Left cardiac atrium (tissue), 4 donors: Measurements from ENCODE around the gene COL5A1. TPM values are rescaled to one million over a fixed set of nuclear protein-coding genes. Genes with fewer than 3 reads are reported as not detected.
"Not testable (repeated sequence)": the region's sequence is repeated elsewhere in the genome, so short reads cannot be mapped to it uniquely, and the experiment has no call there.

Experiments
- ATAC-seq, 2 donors: fragments of 200-7000 bp; cut with Tn5 transposase; one replicate each; pipeline ENCODE4 v1.9.1; 2020; ENCODE audit warnings: mild to moderate bottlenecking in 2 of 2, moderate library complexity in 2 of 2
- DNase-seq: peaks from one replicate; pipeline ENCODE4 v3.0.0-alpha.2; 2020
- intact Hi-C, 2 donors: fragments of 100-400 bp; cut with DNase I; formaldehyde crosslinking; loops; one replicate each; pipeline versions ENCODE4 v1.14.1 to v1.15.1; 2022 to 2023
- total RNA-seq, 2 donors: library from RNA; stranded (reverse); fragmentation: NEBNext Ultra II Directional; extraction: Animal tissue kit (Norgen Biotek cat#: 25700); gene quantifications; one replicate each; pipeline ENCODE4 v1.2.1, GENCODE V29; 2021
- donor health status: DM: no; HTN: yes; CAD: no.
- donor health status: DM: no; HTN: yes; CAD: no; lungs with severe emphysema.
- donor health status: DM: yes; HTN: yes; CAD: no.
- donor health status: Dilated cardiomyopathy.

The COL5A1 gene
- total RNA-seq, 2 donors from 2014 or later, result 29.8 to 35.2 TPM

DNA sequence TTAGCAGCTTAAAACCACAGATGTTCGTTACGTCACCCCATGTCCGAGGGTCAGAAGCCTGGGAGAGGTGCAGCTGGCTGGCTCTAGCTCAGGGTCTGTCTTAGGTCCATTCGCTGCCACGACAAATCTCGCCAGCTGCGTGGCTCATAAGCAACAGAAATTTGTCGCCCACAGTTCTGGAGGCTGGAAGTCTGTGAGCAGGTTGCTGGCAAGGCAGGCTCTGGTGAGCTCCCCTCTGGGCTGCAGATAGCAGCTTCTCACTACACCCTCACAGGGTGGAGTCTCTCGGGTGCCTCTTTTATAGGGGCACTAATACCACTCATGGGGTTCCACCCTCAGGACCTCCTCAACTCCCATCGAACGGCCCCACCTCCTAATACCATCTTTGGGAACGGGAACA lies 198.9 kb downstream of the COL5A1 start:
- DNase-seq (no peak), ATAC-seq (no peak)
- intact Hi-C loops, result no loop called here

DNA sequence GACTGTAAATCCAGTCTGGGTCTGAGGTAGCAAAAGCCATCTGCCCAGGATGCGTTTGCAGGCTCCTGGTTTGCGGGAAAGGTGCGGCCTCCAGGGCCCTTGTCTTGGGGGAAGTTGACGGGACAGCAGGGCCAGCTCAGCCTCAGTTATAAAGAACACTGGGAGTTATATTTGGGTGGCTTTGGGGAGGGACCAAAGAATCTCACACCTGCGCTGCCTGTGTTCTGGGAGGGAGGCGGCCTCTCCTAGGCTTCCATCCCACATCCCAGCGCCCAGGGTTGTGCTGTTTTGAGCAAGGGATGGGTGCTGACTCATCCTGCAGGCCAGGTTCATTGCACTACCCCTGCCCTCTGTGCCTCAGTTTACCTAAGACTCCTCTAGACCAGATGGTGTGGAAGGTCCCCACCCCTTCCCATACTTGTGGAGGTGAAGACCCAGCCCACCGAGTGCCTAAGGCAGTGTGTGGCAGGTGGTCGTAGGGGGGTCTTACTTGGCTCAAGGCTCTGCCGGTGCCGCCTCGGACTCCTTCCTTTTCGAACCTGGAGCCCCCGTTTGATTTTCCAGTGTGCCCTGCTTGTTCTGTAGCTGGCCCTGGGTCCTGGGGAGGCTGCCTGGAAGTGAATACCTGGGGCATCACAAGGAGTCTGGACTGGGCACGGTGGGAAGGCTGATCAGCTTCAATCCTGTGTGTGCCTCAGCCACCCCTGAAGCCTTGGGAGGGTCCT lies 199.7 kb downstream of the COL5A1 start:
- intact Hi-C loops, result no loop called here
- DNase-seq (no peak), ATAC-seq (no peak)

DNA sequence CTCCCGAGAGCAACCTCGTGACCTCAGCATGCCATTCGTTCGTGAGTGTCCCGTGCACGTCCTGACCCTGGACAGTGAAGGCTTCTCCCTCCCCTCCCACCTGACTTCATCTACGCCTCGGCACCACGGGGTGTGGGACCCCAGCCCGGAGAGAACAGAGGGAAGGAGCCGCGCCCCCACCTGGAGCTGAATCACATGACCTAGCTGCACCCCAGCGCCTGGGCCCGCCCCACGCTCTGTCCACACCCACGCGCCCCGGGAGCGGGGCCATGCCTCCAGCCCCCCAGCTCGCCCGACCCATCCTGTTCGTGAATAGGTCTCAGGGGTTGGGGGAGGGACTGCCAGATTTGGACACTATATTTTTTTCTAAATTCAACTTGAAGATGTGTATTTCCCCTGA lies 200.7 kb downstream of the COL5A1 start:
- DNase-seq, result no peak
- no peak for ATAC-seq
- intact Hi-C loops, result no loop called here

- ATAC-seq, result no peak
- no peak for DNase-seq
- intact Hi-C loops, result no loop called here
Observed at GRCh38 chr9:134843740-134844139, 202.1 kb downstream of the COL5A1 start.

DNA sequence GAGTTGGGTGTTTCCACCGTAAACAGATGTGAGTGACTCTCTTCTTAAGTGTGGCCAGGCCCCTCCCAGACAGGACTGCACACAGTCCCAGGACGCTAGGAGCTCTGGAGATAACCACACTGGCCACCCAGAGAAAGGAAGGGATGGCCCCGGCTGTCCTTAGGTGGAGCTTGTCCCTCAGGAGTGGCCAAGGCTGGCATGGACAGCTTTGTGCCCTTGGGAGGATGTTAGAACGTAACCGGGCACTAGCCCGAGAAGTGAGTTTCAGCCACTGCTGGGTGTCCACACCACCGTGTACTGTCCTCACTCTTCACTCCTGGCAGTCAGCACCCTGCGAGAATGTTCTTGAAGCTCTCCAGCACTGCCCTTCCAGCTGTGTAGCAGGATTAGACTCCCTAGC lies 203.2 kb downstream of the COL5A1 start:
- DNase-seq, result no peak
- intact Hi-C loops, result no loop called here
- ATAC-seq, result no peak

GRCh38 chr9:134846187-134846586 lies 204.6 kb downstream of the COL5A1 start:
- ATAC-seq (no peak), DNase-seq (no peak)
- intact Hi-C loops, result no loop called here

DNA sequence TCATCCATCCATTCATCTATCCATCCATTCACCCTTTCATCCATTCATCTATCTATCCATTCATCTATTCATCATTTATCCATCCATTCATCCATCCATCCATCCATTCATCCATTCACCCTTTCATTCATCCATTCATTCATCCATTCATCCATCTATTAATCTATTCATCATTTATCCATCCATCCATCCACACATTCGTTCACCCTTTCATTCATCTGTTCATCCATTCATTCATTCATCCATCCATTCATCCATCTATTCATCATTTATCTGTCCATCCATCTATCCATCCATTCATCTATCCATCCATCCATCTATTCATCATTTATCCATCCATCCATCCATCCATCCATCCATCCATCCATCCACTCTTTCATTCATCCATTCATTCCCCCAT lies 205.1 kb downstream of the COL5A1 start:
- intact Hi-C loops, result no loop called here
- DNase-seq (no peak), ATAC-seq (no peak)

- ATAC-seq, result peak in 1 of 2 donors; percentile 4
- intact Hi-C loops, result no loop called here
- DNase-seq, result no peak
Observed at GRCh38 chr9:134847138-134847537, 205.5 kb downstream of the COL5A1 start.

- intact Hi-C loops, result no loop called here
- peak in 1 of 2 donors; percentile 39 for ATAC-seq
- peak; percentile 17 for DNase-seq
Observed at GRCh38 chr9:134847752-134848432, 206.3 kb downstream of the COL5A1 start.

- ATAC-seq (no peak), DNase-seq (no peak)
- intact Hi-C loops, result no loop called here
Observed at GRCh38 chr9:134848504-134848903, 206.9 kb downstream of the COL5A1 start.

DNA sequence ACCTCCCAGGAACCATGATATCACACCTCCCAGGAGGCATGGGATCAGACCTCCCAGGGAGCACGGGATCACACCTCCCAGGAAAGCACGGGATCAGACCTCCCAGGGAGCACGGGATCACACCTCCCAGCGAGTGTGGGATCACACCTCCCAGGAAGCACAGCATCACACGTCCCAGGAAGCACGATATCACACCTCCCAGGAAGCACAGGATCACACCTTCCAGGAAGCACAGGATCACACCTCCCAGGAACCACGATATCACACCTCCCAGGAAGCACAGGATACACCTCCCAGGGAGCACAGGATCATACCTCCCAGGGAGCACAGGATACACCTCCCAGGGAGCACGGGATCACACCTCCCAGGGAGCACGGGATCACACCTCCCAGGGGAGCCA lies 209.0 kb downstream of the COL5A1 start:
- no peak for DNase-seq
- no peak for ATAC-seq
- intact Hi-C loops, result no loop called here

- DNase-seq, result no peak
- no peak for ATAC-seq
- intact Hi-C loops, result no loop called here
Observed at GRCh38 chr9:134851020-134851419, 209.4 kb downstream of the COL5A1 start.

DNA sequence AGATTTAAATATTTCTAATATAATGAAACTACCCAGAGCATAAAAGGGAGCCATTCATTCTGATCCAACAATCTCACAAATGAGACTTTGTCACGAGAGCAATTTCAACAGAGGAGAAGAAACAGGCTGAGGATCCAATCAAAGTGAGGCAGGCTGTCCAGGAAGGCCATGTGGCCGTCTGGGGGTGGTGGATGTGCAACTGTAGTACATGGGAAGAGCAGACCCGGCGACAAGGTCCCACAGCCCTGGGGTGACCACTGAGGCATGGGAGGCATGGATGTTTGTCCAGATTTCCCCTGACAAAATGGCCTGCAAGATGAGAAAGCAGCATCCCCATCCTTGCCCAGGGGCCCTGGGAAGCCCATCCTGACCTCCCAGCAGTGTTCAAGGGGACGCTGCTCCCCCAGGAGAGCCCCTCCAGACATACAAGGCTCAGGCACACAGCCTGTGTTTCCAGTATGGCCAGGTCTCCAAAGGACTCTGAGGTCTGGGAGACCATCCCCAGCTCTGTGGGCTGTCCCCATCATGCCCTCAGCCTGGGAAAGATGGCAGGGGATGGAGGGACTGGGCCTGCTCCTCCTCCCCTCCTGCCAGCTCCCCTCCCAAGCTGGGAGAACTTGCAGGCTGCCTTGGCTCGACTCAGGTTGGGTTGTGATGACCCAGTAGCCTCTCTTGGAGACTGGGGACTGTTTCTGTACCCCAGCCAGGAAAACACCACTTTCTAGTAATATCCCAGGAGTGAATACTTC lies 211.5 kb downstream of the COL5A1 start:
- ATAC-seq, result no peak
- intact Hi-C loops, result no loop called here
- no peak for DNase-seq

GRCh38 chr9:134853893-134854292 lies 212.3 kb downstream of the COL5A1 start:
- DNase-seq (no peak), ATAC-seq (no peak)
- intact Hi-C loops, result no loop called here

DNA sequence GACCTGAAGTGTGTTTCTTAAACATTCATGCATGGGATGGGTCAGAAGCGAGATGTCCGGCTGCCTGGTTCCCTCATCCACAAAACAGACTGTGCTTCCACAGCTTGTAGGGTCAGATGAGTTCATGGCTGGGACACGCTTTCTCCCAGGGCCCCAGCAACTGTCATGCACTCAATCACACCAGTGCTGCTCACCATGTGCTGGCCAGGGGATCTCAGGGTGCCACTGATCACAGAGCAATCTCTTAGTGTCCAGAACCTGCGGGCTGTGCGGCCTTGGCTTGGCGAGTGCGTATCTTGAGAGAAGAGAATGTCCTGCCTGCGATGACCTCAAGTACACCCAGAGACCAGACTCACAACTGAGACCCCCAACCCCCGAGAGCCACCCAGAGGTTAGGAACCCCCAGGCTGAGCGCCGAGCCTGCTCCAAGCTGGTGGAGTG lies 213.0 kb downstream of the COL5A1 start:
- DNase-seq (no peak), ATAC-seq (no peak)
- intact Hi-C loops, result no loop called here

DNA sequence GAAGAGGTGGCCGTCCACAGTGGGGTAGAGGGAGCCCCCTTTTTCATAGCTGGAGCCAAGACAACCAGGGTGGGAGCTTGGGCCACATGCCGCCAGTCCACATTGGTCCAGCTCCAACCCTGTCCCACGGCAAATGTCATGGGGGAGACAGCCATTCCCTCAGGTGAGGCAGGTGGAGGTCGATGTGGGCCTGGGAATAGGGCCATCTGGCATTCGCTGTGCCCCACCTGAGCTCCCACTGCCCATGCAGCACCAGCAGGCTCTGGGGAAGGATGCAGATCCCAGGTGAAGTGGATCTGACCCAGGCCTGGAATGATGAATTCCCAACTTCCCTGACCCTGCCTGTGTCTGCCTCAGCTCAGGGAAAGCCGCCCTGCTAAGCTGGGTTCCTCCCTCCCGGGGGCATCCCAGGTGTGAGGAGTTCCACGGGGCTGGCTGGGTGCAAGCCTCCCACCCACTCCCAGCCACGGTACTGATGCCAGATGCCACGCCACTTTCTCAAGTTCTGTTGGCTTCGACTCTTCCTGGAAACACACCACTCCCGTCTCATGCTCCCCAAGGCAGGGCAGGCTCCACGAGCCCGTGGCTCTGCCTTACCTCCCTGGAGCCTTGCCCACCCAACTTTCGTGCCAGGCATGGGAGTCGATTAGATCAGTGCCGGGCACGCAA lies 213.8 kb downstream of the COL5A1 start:
- intact Hi-C loops, result no loop called here
- DNase-seq, result no peak
- ATAC-seq, result no peak

DNA sequence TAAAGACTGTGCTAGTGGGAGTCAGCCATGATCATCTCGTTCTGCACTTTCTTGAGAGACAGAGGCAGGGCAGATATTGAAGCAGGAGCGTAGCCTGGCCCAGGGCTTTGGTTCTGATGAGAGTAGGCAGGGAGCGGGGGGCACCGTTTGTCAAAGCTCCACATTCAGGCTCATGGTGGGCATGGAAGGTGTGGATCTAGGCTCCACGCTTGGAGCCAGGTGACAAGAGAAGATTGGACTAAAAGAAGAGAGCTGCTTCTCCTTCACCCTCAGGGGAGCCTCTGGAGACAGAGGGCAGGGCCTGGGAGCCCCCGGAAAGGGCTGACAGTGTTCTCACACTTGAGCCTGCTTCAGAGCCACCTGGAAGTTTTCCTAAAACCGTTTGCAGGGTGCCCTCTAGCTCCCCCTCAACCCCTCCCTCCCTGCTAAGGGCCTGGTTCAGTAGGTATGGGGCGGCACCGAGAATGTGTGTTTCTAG lies 214.3 kb downstream of the COL5A1 start:
- intact Hi-C loops, result no loop called here
- ATAC-seq, result no peak
- no peak for DNase-seq

- DNase-seq, intact Hi-C loops, ATAC-seq: not testable (repeated sequence)
Observed at GRCh38 chr9:134857451-134857850, 215.8 kb downstream of the COL5A1 start.

GRCh38 chr9:134858051-134858841 lies 216.6 kb downstream of the COL5A1 start:
- ATAC-seq, result peak in 1 of 2 donors; percentile 42
- intact Hi-C loops, result no loop called here
- DNase-seq, result no peak
